Mucosa of stomach (tissue), 1 donor: ENCODE data around the gene SPIRE2.
"Not testable (repeated sequence)": the region's sequence is repeated elsewhere in the genome, so short reads cannot be mapped to it uniquely, and the experiment has no call there.

Source experiments
- H3K27me3 ChIP-seq: one replicate; pipeline ENCODE4 v1.7.0; 2013; ENCODE audit warnings: mild to moderate bottlenecking, low read length; ENCODE audit not compliant: control insufficient read depth, insufficient read depth
- H3K36me3 ChIP-seq: one replicate; pipeline ENCODE4 v1.7.0; 2013; ENCODE audit warnings: low read length; ENCODE audit not compliant: control insufficient read depth, insufficient read depth
- H3K4me1 ChIP-seq: one replicate; pipeline ENCODE4 v1.7.0; 2013; ENCODE audit warnings: mild to moderate bottlenecking, low read length; ENCODE audit not compliant: control insufficient read depth, insufficient read depth
- H3K4me3 ChIP-seq: one replicate; pipeline ENCODE4 v1.7.0; 2013; ENCODE audit warnings: low read length
- H3K9ac ChIP-seq: one replicate; pipeline ENCODE4 v1.7.0; 2013; ENCODE audit warnings: mild to moderate bottlenecking, low read length, moderate library complexity
- H3K9me3 ChIP-seq: one replicate; pipeline ENCODE4 v1.7.0; 2013; ENCODE audit warnings: mild to moderate bottlenecking, low read length, moderate library complexity; ENCODE audit not compliant: control insufficient read depth
- donor health status: Pancreatic carcinoma.

SPIRE2 gene, protein sequence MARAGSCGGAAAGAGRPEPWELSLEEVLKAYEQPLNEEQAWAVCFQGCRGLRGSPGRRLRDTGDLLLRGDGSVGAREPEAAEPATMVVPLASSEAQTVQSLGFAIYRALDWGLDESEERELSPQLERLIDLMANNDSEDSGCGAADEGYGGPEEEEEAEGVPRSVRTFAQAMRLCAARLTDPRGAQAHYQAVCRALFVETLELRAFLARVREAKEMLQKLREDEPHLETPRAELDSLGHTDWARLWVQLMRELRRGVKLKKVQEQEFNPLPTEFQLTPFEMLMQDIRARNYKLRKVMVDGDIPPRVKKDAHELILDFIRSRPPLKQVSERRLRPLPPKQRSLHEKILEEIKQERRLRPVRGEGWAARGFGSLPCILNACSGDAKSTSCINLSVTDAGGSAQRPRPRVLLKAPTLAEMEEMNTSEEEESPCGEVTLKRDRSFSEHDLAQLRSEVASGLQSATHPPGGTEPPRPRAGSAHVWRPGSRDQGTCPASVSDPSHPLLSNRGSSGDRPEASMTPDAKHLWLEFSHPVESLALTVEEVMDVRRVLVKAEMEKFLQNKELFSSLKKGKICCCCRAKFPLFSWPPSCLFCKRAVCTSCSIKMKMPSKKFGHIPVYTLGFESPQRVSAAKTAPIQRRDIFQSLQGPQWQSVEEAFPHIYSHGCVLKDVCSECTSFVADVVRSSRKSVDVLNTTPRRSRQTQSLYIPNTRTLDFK

GRCh38 chr16:89828199-89828869 is at the start of gene SPIRE2:
TSS of gene SPIRE2 (plus strand) at chr16:89828475. CDS start at chr16:89828551, 76 bp downstream.
- Histone ChIP-seq H3K4me3 (peak within 1 kb of the TSS; percentile 44), H3K9ac (peak within 1 kb of the TSS; percentile 84)

GRCh38 chr16:89779231-89779908 is 48.9 kb upstream of the SPIRE2 start:
- Histone ChIP-seq H3K9ac (no peak overlapping the region), H3K4me3 (no peak overlapping the region), H3K36me3 (no peaks in the 10 kb centered on the region), H3K4me1 (no peaks in the 10 kb centered on the region), H3K9me3 (no peaks in the 10 kb centered on the region), H3K27me3 (no peaks in the 10 kb centered on the region)

More at GRCh38 chr16:89828199-89828869, at the start of gene SPIRE2:
- no peaks in the 10 kb centered on the region for H3K36me3 ChIP-seq
- no peaks in the 10 kb centered on the region for H3K9me3 ChIP-seq
- H3K27me3 ChIP-seq: no peaks in the 10 kb centered on the region
- H3K4me1 ChIP-seq: peaks cover 44% of the 10 kb centered on the region

DNA sequence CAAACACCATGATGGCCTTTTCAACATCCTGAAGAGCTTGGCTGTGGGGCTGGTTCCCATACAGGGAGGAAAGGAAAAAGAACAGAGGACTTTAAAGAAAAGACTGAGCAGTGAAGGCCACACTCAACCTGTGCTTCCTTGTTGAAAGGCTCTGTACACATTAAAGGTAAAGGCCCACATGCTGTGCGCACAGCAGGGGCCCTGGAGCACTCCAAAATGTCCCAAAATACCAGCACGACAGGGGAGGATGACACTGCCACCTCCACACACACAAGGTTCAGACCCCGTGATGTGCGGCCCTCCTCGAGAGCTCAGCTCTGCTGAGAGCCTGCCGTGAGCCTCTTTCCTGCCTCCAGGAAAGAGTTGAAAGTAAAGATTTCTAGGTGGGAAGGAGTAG is 48.4 kb upstream of the SPIRE2 start:
- Histone ChIP-seq H3K9me3 (no peaks in the 10 kb centered on the region), H3K9ac (no peak overlapping the region), H3K4me3 (no peak overlapping the region), H3K4me1 (no peaks in the 10 kb centered on the region), H3K36me3 (no peaks in the 10 kb centered on the region), H3K27me3 (no peaks in the 10 kb centered on the region)

DNA sequence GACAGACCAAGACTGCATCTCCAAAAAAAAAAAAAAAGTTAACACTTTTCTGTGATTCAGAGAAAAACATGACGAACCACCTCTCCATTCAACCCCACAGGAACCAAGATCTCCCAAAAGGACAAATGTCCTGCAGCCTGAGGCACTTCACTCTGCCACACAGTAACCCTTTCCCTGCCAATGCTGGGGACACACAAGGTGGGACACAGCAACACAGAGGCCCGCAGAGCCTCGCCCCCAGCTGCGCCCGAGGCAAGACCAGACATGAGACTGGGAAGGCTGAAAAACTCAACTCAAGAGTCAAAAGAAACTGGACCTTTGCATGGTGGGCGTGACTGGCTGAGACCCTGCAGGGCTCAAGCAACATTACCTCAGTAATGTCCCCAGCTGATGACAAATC is 45.8 kb upstream of the SPIRE2 start:
- no peaks in the 10 kb centered on the region for H3K27me3 ChIP-seq
- no peaks in the 10 kb centered on the region for H3K9me3 ChIP-seq
- no peaks in the 10 kb centered on the region for H3K4me1 ChIP-seq
- H3K36me3 ChIP-seq: no peaks in the 10 kb centered on the region
- no peak overlapping the region for H3K4me3 ChIP-seq
- no peak overlapping the region for H3K9ac ChIP-seq

DNA sequence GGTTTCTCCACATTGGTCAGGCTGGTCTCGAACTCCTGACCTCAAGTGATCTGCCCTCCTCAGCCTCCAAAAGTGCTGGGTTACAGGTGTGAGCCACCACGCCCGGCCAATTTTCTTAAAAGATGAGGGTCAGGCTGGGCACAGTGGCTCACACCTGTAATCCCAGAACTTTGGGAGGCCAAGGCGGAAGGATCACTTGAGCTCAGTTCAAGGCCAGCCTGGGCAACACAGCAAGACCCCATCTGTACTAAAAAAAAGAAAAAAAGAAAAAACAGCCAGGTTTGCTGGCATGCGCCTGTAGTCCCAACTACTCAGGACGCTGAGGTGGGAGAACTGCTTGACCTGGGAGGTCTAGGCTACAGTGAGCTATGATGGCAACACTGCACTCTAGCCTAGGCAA is 44.3 kb upstream of the SPIRE2 start:
- H3K9ac ChIP-seq, H3K4me3 ChIP-seq, H3K9me3 ChIP-seq, H3K27me3 ChIP-seq, H3K4me1 ChIP-seq, H3K36me3 ChIP-seq: not testable (repeated sequence)

GRCh38 chr16:89784406-89784805 is 43.9 kb upstream of the SPIRE2 start:
- no peaks in the 10 kb centered on the region for H3K27me3 ChIP-seq
- no peaks in the 10 kb centered on the region for H3K36me3 ChIP-seq
- no peaks in the 10 kb centered on the region for H3K9me3 ChIP-seq
- no peak overlapping the region for H3K4me3 ChIP-seq
- H3K4me1 ChIP-seq: no peaks in the 10 kb centered on the region
- no peak overlapping the region for H3K9ac ChIP-seq

DNA sequence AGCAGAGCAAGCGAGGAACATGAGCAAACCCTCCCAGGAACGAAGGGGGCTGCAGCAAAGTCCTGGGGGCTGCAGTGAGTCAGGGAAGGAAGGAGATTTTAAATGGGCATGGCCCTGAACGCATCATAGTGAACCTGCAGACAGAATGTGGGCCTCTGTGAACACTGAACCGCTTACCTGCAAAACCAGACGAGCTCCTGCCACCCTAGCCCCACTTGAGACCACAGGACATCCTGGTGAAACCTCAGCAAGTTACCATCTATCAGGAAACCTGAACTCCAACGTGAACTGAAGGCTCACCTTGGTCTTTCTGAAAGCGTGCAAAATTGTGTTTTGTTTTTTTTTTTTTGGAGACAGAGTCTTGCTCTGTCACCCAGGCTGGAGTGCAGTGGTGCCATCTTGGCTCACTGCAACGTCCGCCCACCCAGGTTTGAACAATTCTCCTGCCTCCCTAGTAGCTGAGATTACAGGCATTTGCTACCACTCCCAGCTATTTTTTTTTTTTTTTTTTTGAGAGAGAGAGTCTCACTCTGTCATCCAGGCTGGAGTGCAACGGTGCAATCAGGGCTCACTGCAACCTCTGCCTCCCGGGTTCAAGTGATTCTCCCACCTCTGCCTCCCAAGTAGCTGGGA is 42.6 kb upstream of the SPIRE2 start:
- no peaks in the 10 kb centered on the region for H3K27me3 ChIP-seq
- no peak overlapping the region for H3K9ac ChIP-seq
- H3K36me3 ChIP-seq: no peaks in the 10 kb centered on the region
- H3K4me1 ChIP-seq: no peaks in the 10 kb centered on the region
- H3K4me3 ChIP-seq: no peak overlapping the region
- H3K9me3 ChIP-seq: no peaks in the 10 kb centered on the region

DNA sequence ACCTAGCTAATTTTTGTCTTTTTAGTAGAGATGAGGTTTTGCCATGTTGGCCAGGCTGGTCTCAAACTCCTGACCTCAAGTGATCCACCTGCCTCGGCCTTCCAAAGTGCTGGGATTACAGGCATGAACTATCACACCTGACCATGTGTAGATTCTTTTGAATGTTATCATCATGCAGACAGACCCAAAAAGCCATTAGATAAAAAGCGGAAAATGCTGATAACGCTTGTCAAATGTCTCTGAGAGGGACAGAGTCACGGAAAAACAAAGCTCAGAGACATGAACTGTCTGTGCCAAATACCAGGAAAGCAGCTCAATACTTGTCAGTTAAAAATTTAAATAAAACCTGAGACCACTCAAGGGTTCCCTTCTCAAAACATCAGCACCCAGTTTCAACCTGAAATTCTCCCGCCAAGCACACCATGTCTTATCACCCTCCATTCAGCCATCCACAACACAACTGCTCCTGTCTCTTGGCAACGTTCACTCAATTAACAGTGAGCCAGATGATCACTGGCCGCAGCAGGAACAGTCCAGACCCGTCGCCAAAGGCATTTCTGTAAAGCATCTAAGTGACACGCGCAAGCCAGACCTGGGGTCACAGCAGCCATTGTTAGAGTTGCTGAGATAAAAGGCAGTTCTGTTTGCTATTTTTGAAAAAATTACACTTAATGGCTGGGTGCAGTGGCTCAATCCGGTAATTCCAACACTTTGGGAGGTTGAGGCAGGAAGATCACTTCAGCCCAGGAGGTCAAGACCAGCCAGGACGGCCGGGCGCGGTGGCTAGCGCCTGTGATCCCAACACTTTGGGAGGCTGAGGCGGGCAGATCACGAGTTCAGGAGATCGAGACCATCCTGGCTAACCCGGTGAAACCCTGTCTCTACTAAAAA is 41.6 kb upstream of the SPIRE2 start:
- H3K4me1 ChIP-seq: no peaks in the 10 kb centered on the region
- no peaks in the 10 kb centered on the region for H3K27me3 ChIP-seq
- H3K36me3 ChIP-seq: no peaks in the 10 kb centered on the region

DNA sequence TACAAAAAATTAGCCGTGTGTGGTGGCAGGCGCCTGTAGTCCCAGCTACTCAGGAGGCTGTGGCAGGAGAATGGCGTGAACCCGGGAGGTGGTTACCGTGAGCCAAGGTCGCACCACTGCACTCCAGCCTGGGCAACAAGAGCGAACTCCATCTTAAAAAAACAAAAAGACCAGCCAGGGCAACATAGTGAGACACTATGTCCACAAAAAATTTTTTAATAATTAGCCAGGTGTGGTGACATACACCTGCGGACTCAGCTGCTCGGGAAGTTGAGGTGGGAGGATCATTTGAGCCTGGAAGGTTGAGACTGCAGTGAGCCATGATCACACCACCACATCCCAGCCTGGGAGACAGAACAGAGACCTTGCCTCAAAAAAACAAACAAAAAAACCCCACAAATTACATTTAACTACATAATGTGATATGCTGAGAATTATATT is 40.9 kb upstream of the SPIRE2 start:
- H3K36me3 ChIP-seq: no peaks in the 10 kb centered on the region
- H3K4me3 ChIP-seq: no peak overlapping the region
- H3K9me3 ChIP-seq: no peaks in the 10 kb centered on the region
- no peaks in the 10 kb centered on the region for H3K4me1 ChIP-seq
- no peak overlapping the region for H3K9ac ChIP-seq
- H3K27me3 ChIP-seq: no peaks in the 10 kb centered on the region

More for the DNA sequence above, 41.6 kb upstream of the SPIRE2 start:
- Histone ChIP-seq H3K9ac (no peak overlapping the region), H3K9me3 (no peaks in the 10 kb centered on the region), H3K4me3 (no peak overlapping the region)

- Histone ChIP-seq H3K4me1 (no peaks in the 10 kb centered on the region), H3K4me3 (no peak overlapping the region), H3K36me3 (no peaks in the 10 kb centered on the region), H3K9me3 (no peaks in the 10 kb centered on the region), H3K27me3 (no peaks in the 10 kb centered on the region), H3K9ac (no peak overlapping the region)
Measured at GRCh38 chr16:89791278-89791995, 36.8 kb upstream of the SPIRE2 start.
